Epithelial cell of proximal tubule (primary cell): ENCODE measurements around the gene ZNF467. TPM values are rescaled to one million over a fixed set of nuclear protein-coding genes. Genes with fewer than 3 reads are reported as not detected.

Source experiments
- DNase-seq: peaks from one replicate; pipeline ENCODE4 v3.0.0-alpha.2; 2011; ENCODE audit warnings: low read depth
- H3K4me3 ChIP-seq: 2 replicates; pipeline ENCODE4 v1.5.1; 2011; ENCODE audit warnings: low read depth, mild to moderate bottlenecking, low read length
- total RNA-seq: library from RNA; depleted of rRNA; stranded (reverse); fragments of >200 nt; gene quantifications from 2 replicates; pipeline ENCODE4 v1.2.3, GENCODE V29; 2015
- TF ChIP-seq, protein P1 (sequence below): conservative IDR thresholded peaks from 2 replicates; pipeline ENCODE4 v1.5.1; 2012; ENCODE audit warnings: low read depth, mild to moderate bottlenecking, low read length

Gene ZNF467
- total RNA-seq, 1 donor from 2014 or later = 0.12 TPM

GRCh38 chr7:149809215-149809614 lies 35.8 kb upstream of the ZNF467 start:
- DNase-seq = no peak
- TF ChIP-seq, protein P1, sequence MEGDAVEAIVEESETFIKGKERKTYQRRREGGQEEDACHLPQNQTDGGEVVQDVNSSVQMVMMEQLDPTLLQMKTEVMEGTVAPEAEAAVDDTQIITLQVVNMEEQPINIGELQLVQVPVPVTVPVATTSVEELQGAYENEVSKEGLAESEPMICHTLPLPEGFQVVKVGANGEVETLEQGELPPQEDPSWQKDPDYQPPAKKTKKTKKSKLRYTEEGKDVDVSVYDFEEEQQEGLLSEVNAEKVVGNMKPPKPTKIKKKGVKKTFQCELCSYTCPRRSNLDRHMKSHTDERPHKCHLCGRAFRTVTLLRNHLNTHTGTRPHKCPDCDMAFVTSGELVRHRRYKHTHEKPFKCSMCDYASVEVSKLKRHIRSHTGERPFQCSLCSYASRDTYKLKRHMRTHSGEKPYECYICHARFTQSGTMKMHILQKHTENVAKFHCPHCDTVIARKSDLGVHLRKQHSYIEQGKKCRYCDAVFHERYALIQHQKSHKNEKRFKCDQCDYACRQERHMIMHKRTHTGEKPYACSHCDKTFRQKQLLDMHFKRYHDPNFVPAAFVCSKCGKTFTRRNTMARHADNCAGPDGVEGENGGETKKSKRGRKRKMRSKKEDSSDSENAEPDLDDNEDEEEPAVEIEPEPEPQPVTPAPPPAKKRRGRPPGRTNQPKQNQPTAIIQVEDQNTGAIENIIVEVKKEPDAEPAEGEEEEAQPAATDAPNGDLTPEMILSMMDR = no peak
- no peak overlapping the region for H3K4me3 ChIP-seq

DNA sequence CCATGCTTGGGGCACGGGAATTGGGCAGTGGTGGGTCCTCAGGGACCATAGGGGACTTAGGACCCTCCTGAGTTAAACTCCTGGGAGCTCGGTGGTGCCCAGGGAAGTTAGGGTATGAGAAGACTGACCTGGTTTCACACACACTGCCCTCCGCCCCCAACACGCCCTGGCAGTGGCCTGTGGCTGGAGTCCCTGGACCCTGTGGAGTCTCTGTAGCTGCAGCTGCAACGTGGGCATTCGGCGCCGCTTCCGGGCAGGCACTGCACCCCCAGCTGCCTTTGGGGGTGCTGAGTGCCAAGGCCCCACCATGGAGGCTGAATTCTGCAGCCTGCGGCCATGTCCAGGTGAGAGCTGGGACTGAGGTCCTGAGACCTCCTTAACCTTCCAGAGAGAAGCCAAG lies 34.9 kb upstream of the ZNF467 start:
- no peak for DNase-seq
- TF ChIP-seq, protein P1 = no peak
- no peak overlapping the region for H3K4me3 ChIP-seq

- H3K4me3 ChIP-seq = no peak overlapping the region
- TF ChIP-seq, protein P1 = no peak
- DNase-seq = no peak
Measured at GRCh38 chr7:149806726-149807125, 33.3 kb upstream of the ZNF467 start.

- no peak for DNase-seq
- TF ChIP-seq, protein P1 = no peak
- no peak overlapping the region for H3K4me3 ChIP-seq
Measured at GRCh38 chr7:149804106-149804505, 30.7 kb upstream of the ZNF467 start.

GRCh38 chr7:149803551-149804074 lies 30.2 kb upstream of the ZNF467 start:
- TF ChIP-seq, protein P1 = no peak
- DNase-seq = no peak
- no peak overlapping the region for H3K4me3 ChIP-seq

DNA sequence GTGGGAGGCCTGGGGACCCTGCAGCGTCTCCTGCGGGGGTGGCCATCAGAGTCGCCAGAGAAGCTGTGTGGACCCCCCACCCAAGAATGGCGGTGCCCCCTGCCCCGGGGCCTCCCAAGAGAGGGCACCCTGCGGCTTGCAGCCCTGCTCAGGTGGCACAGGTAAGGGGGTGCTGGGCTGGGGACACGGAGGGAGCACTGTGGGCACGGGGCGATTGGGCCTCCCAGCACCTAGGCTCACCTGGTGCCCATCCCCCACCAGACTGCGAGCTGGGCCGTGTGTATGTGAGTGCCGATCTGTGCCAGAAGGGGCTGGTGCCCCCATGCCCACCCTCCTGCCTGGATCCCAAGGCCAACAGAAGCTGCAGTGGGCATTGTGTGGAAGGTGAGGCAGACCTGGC lies 29.6 kb upstream of the ZNF467 start:
- TF ChIP-seq, protein P1 = no peak
- H3K4me3 ChIP-seq = no peak overlapping the region
- DNase-seq = no peak

GRCh38 chr7:149801816-149802215 lies 28.4 kb upstream of the ZNF467 start:
- DNase-seq = no peak
- TF ChIP-seq, protein P1 = no peak
- H3K4me3 ChIP-seq = no peak overlapping the region
